ENCODE results near the gene PRDM15.

Gene PRDM15

DNA sequence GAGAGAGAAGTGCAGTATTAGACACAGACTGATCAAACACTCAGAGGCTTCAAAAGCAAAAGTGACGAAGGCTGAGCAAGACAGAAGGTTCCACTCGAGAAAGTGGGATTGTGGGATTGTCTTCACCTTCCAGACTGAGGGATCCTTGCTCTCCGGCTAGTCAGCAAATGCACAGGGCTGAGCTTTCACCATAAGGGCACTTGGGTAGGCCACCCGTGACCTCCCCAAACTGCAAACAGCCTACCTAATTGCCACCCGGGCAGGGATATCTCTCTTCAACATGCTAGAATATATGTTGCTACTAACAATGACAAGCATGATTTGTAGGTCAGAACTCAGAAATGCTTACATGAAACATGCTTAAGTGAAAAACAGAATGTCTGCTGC lies 77.0 kb downstream of the PRDM15 start:
- TF ChIP-seq, protein P1, sequence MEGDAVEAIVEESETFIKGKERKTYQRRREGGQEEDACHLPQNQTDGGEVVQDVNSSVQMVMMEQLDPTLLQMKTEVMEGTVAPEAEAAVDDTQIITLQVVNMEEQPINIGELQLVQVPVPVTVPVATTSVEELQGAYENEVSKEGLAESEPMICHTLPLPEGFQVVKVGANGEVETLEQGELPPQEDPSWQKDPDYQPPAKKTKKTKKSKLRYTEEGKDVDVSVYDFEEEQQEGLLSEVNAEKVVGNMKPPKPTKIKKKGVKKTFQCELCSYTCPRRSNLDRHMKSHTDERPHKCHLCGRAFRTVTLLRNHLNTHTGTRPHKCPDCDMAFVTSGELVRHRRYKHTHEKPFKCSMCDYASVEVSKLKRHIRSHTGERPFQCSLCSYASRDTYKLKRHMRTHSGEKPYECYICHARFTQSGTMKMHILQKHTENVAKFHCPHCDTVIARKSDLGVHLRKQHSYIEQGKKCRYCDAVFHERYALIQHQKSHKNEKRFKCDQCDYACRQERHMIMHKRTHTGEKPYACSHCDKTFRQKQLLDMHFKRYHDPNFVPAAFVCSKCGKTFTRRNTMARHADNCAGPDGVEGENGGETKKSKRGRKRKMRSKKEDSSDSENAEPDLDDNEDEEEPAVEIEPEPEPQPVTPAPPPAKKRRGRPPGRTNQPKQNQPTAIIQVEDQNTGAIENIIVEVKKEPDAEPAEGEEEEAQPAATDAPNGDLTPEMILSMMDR (IDR thresholded peaks at IDR 0.05; ENCODE audit: control insufficient read depth, insufficient read depth, low read depth, low read length, missing control alignments) = no peak
- H3K4me3 ChIP-seq (ENCODE audit: control insufficient read depth, low read depth, low read length) = no peak overlapping the region
- no peak for DNase-seq (ENCODE audit: low read depth)

DNA sequence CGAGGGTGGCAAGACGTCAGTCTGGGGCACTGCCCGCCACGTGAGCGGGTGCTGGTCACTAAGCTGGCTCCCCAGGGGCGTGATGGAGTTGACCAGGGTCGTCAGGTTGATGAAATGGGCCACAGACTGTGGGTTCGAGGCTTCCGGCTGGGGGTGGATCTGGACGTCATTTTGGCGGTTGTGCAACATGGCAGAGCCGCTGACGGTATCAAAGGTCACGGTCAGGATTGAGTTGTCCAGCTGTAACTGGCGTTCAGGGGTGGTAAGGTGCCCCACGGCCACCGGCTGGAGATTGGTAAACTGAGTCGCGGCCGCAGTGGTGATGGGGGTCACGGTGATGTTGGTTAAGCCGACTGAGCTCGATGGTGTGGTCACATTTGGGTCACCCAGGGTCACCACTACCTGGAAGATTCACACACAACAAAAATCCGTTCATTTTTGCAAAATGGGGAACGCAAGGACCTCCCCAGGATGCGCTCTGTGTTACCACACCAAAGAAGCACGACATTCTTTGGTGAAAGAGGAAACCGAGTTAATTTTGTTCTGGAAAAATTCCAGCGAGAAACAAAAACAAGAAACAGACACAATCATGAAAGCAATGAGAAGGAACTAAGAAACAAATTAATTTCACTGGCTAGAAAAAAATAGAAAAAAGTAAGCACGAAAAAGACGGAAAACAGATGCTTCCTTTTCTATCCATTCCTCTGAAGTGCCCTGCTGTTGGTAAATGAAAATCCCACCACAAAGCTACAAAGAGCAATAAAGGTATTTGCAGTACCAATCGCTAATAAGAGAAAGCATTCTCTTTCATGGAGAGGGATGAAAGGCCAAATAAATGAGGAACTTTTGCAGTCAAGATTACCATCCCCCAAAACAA lies 77.6 kb downstream of the PRDM15 start:
- DNase-seq (ENCODE audit: low read depth) = no peak
- no peak overlapping the region for H3K4me3 ChIP-seq (ENCODE audit: control insufficient read depth, low read depth, low read length)
- TF ChIP-seq, protein P1 (IDR thresholded peaks at IDR 0.05; ENCODE audit: control insufficient read depth, insufficient read depth, low read depth, low read length, missing control alignments) = no peak

DNA sequence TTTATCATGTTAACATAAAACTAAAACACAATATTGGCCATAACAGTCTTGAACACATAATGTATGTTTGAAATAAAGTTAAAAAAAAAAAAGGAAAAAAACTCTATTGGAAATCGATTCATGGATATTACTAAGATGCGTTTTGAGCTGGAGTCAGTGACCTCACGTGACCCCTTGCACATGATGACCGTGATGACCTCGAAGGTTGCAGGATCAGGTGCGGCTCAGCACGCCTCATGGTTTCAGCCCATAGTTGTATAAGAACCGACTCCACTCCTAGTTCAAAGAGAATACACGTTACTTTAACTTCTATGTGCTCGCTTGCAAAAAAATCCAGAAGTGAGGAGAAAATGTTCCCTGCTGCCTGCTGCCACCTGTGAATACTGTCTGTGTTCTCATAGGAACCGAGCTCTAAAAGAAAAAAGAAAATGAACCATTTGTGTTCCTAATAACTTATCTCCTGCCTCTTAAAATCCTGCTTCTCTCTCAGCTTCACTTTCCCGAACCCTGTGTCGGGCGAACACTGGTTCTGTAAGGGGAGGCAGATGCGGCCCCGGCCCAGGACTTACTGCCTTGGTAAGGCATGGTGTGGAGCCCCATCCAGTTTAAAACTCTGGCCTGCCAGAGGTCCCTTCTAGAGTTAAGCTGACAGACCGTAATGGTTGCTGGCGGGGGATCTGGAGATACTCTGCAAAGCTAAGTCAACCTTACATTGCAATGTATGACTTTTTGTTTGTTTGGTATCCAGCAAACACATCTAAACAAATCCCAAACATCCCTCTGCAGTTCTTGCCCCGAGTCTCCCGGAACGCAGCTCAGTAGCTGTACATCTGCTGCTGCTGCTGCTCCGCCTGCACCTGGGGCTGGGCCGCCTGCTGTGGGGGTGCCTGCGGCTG lies 78.5 kb downstream of the PRDM15 start:
- no peak overlapping the region for H3K4me3 ChIP-seq (ENCODE audit: control insufficient read depth, low read depth, low read length)
- DNase-seq (ENCODE audit: low read depth) = no peak
- TF ChIP-seq, protein P1 (IDR thresholded peaks at IDR 0.05; ENCODE audit: control insufficient read depth, insufficient read depth, low read depth, low read length, missing control alignments) = no peak

DNA sequence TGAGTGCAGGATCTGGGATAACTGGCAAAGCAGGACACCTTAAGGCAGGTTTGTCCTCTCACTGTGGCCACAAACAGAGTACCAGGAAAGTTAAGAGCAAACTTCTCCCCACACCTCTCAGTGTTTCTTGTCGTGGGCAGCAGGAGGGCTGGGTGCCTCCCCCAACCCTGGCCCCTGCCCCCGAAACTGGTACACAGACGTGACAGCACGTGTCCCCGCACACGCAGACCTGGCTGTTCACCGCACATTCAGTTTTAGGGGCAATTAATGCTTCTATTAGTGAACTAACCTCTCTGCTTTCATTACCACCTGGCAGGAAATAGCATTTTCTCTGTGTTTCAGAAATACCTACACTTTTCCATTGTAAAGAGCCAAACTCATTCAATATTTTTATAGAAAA lies 79.4 kb downstream of the PRDM15 start:
- TF ChIP-seq, protein P1 (IDR thresholded peaks at IDR 0.05; ENCODE audit: control insufficient read depth, insufficient read depth, low read depth, low read length, missing control alignments) = no peak
- no peak for DNase-seq (ENCODE audit: low read depth)
- H3K4me3 ChIP-seq (ENCODE audit: control insufficient read depth, low read depth, low read length) = no peak overlapping the region

DNA sequence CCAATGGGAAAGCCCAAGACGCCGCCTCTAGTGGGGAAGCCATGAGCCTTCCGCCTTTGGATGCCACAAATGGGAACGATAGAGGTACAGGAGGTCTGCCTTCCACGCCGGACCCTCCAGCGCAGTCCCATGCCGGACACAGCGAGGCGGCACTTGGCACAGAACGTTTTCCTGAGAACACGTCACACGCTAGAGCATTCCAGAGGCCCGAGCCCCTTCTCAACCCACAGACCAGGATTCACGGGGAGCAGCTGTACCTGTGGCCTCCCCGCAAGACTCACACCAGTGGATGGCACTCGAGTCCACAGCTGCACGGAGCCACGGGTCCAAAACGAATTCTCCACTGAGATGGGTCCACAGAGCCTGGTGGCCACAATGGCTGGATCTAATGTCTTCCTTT lies 80.8 kb downstream of the PRDM15 start:
- DNase-seq (ENCODE audit: low read depth) = no peak
- no peak overlapping the region for H3K4me3 ChIP-seq (ENCODE audit: control insufficient read depth, low read depth, low read length)
- TF ChIP-seq, protein P1 (IDR thresholded peaks at IDR 0.05; ENCODE audit: control insufficient read depth, insufficient read depth, low read depth, low read length, missing control alignments) = no peak

DNA sequence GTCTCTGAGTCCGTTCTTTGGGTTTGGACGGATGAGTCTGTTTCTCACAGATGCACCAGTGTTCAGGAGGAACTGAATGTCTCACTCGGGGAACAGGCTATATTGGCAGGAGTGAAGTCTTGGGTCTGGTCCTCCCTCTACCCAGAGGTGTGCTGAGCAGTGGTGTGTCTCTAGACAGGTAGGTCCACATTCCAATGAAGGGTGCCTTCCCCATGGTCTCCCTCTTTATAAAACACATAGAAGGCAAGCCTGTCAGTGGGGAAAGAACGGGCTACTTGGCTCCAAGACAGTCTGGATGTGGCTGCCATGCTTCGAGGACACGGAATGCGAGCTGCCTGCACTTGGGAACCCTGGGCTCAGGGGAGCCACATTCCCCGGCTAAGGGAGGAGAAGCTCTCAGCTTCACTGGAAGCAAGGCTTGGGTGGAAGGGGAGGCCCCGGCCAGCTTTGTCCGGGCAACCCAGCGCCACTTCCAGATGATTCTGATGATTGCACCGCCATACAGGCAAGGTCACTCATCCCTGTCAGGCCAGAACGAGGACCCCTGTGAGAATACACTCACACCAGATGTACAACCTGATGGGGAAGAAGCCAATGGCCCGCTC lies 82.6 kb downstream of the PRDM15 start:
- H3K4me3 ChIP-seq (ENCODE audit: control insufficient read depth, low read depth, low read length) = no peak overlapping the region
- no peak for DNase-seq (ENCODE audit: low read depth)
- TF ChIP-seq, protein P1 (IDR thresholded peaks at IDR 0.05; ENCODE audit: control insufficient read depth, insufficient read depth, low read depth, low read length, missing control alignments) = no peak
